NCI-H146 treated with DMSO at 0.1 percent for 48 hours (cell line): Measurements from ENCODE around the gene CD63.

Source experiments
- DNase-seq: peaks from one replicate; lab custom pipeline; 2025; ENCODE audit not compliant: unreplicated experiment; lab: John Stamatoyannopoulos, UW

Gene CD63

GRCh38 chr12:55692631-55693322, 36.0 kb downstream of the CD63 start:
- no peak for DNase-seq

DNA sequence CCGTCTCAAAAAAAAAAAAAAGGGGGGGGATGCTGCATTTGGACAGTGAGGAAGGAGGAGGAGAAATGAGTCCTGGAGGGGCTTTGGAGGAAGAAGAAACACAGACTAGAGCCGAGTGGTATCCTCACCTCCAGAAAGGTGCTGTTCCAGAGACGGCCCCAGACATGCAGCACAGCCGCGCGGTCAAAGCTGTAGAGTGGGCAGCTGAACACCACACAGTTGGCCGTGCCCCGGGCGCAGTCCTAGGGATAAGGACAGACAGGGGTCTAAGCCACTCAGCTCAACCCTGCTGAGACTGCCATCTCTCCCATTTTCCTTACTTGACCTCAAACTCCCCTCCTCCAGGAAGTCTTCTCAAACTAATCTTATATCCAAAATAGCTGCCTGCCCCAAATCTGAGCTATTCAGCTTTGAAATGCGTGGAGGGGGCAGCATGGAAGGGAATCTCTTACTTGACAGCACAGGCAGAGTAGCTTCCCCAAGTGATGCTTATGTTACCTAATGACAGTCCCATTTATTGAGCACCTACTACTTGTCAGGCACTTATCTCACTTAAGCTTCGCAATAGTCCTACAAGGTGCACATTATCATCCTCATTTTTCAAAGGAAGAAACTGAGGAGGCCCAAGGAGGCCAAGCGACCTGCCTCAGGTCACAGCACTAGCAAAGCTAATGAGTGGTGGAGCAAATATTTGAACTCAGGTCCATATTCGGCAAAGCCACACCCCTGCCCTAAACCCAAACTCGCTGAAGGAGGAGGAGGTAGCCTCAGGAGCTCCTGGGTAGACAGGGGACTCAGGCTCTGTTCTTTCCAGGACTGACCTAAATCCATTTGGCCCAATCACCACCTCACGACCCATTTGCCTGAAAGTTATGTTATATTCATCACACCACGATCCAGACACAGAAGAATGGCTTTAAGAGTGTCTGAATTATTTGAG, 39.8 kb downstream of the CD63 start:
- no peak for DNase-seq

DNA sequence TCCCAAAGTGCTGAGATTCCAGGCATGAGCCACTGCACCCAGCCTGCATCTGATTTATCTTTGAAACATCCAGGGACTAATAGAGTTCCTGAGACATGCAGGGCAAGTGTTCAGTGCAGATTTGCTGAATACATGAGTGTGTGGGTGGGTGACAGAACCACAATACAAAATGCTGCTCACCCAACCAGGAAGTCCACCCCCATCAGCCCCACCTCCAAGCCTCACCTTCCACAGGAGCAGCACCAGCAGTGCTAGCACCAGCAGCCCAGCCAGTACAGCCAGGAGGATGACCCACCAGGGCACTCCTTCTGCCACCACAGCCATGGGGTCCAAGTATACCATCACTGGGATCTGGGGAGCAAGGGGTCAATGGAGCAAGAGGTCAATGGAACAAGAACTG, 41.1 kb downstream of the CD63 start:
- no peak for DNase-seq

GRCh38 chr12:55686366-55687010, 42.3 kb downstream of the CD63 start:
- no peak for DNase-seq

- DNase-seq = no peak
These were observed 43.1 kb downstream of the CD63 start for GRCh38 chr12:55685671-55686070.

DNA sequence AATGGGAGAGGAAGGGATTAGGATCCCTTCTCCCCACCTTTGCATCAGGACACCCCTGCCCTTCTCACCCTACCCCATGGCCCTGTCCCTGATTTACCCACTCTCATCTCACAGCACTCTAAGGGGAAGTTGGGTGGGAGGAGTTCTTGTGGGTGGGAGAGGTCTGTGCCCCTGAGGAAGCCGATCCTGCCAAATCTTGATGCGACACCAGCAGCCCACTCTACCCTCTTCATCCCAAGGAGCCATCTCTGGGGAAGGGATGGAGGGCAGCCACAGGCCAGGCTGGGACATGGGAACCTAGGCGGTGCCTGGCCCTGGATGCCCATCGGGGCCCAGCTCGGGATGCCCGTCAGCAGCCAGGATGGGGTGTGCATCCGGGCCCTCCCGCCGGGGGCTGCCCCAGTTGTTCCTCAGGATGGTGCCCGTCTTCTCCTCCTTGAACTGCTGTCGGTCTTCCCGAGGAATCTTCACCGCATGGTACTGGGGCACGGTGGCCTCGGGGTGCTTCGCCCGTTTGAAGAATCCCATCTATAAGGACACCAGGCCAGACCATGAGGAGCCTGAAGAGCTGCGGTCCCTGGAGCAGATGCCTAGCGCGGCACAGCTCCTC, 43.9 kb downstream of the CD63 start:
- DNase-seq = no peak

GRCh38 chr12:55683676-55684075, 45.1 kb downstream of the CD63 start:
- no peak for DNase-seq

GRCh38 chr12:55682087-55682796, 46.6 kb downstream of the CD63 start:
- no peak for DNase-seq

DNA sequence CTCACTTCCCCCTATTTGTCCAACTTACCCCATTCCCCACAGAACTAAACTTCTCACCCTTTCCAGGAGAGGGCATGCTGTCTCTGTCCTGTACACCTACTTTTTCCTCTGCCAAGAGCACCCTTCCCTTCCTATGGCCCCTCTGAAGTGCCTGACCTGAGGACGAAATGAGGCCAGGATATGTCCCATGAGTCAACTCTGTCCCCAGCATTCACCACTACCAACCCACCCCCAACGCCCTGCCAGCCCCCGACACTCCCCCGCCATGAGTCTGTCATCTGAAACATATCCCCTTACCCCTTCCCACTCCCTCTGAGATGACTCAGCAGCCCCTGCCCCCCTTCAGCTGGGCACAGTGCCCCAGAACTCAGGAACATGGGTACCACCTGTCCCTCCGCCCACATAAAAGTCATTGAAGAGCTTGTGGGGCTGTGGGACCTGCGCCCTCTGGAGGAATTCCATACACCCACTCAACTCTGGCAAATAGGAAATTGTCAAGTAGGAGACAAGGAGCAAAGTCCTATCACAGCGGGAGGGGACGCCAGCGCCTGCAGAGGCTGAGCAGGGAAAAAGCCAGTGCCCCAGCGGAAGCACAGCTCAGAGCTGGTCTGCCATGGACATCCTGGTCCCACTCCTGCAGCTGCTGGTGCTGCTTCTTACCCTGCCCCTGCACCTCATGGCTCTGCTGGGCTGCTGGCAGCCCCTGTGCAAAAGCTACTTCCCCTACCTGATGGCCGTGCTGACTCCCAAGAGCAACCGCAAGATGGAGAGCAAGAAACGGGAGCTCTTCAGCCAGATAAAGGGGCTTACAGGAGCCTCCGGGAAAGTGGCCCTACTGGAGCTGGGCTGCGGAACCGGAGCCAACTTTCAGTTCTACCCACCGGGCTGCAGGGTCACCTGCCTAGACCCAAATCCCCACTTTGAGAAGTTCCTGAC, 47.4 kb downstream of the CD63 start:
- DNase-seq = no peak

- no peak for DNase-seq
These were observed 49.1 kb downstream of the CD63 start for GRCh38 chr12:55679691-55680090.

DNA sequence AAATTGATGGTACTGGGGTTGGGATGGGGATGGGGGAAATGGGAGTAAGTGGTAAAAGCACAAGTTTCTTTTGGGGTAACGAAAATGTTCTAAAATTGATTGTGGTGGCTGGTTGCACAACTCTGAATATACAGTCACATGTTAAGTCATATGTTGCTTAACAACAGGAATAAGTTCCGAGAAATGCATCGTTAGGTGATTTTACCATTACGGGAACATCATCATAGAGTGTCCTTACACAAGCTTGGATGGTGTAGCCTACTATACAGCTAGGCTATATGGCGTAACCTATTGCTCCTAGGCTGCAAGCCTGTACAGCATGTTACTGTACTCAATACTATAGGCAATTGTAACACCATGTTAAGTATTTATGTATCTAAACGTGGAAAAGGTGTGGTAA, 52.1 kb downstream of the CD63 start:
- no peak for DNase-seq

- DNase-seq = no peak
These were observed 53.1 kb downstream of the CD63 start for GRCh38 chr12:55675666-55676065.
